Ammon's horn (tissue), 1 donor: ENCODE data around the gene SRMS.
A peak's percentile ranks its signal among the peaks of the same experiment; 100 is the strongest.

Source experiments
- DNase-seq: peaks from one replicate; pipeline ENCODE4 v3.0.0-alpha.2; 2016; ENCODE audit warnings: low spot score

The SRMS gene

GRCh38 chr20:63552481-63553249 is 5.1 kb upstream of the SRMS start:
- DNase-seq, result no peak

GRCh38 chr20:63551068-63551467 is 3.5 kb upstream of the SRMS start:
- DNase-seq, result no peak

- no peak for DNase-seq
Measured at GRCh38 chr20:63549679-63550282, 2.2 kb upstream of the SRMS start.

GRCh38 chr20:63549019-63549418 is 1.5 kb upstream of the SRMS start:
- DNase-seq, result no peak

- no peak for DNase-seq
Measured at GRCh38 chr20:63548542-63548941, 993 bp upstream of the SRMS start.

- no peak for DNase-seq
Measured at GRCh38 chr20:63546956-63547724, 409 bp downstream of the SRMS start.

- no peak for DNase-seq
Measured at GRCh38 chr20:63546256-63546955, 1.1 kb downstream of the SRMS start.

- no peak for DNase-seq
Measured at GRCh38 chr20:63545814-63546213, 1.7 kb downstream of the SRMS start.

GRCh38 chr20:63544958-63545516 is 2.5 kb downstream of the SRMS start:
- DNase-seq, result no peak

- no peak for DNase-seq
Measured at GRCh38 chr20:63544241-63544957, 3.1 kb downstream of the SRMS start.

- no peak for DNase-seq
Measured at GRCh38 chr20:63543733-63544132, 3.8 kb downstream of the SRMS start.

- no peak for DNase-seq
Measured at GRCh38 chr20:63543131-63543530, 4.4 kb downstream of the SRMS start.

GRCh38 chr20:63542696-63543095 is 4.9 kb downstream of the SRMS start:
- no peak for DNase-seq

- DNase-seq, result no peak
Measured at GRCh38 chr20:63542031-63542559, 5.5 kb downstream of the SRMS start.

GRCh38 chr20:63541371-63541770 is 6.2 kb downstream of the SRMS start:
- no peak for DNase-seq

- DNase-seq, result peak; percentile 50
Measured at GRCh38 chr20:63540417-63541186, 6.9 kb downstream of the SRMS start.

- DNase-seq, result no peak
Measured at GRCh38 chr20:63539441-63540370, 7.8 kb downstream of the SRMS start.

- DNase-seq, result no peak
Measured at GRCh38 chr20:63539092-63539430, 8.5 kb downstream of the SRMS start.
